Effector memory CD4-positive, alpha-beta T cell (primary cell): ENCODE results near the gene MSI2.

Source experiments
- DNase-seq, 3 donors: peaks; one replicate each; pipeline ENCODE4 v3.0.0-alpha.2; 2020
- H3K27ac ChIP-seq: 2 replicates; pipeline ENCODE4 v1.7.0; 2013; ENCODE audit warnings: mild to moderate bottlenecking, low read length, moderate library complexity; ENCODE audit not compliant: insufficient read depth, poor library complexity, severe bottlenecking
- H3K27me3 ChIP-seq: replicated peaks from 2 replicates; pipeline ENCODE4 v1.7.0; 2013; ENCODE audit warnings: mild to moderate bottlenecking, low read length; ENCODE audit not compliant: insufficient read depth, control insufficient read depth, poor library complexity, severe bottlenecking
- H3K36me3 ChIP-seq: 2 replicates; pipeline ENCODE4 v1.7.0; 2013; ENCODE audit warnings: mild to moderate bottlenecking, low read length, moderate library complexity; ENCODE audit not compliant: control insufficient read depth, insufficient read depth
- H3K4me1 ChIP-seq: 2 replicates; pipeline ENCODE4 v1.7.0; 2013; ENCODE audit warnings: low read length, mild to moderate bottlenecking; ENCODE audit not compliant: control insufficient read depth, insufficient read depth, poor library complexity, severe bottlenecking
- H3K4me3 ChIP-seq: 2 replicates; pipeline ENCODE4 v1.7.0; 2013; ENCODE audit warnings: low read length, low read depth, mild to moderate bottlenecking; ENCODE audit not compliant: insufficient read depth, poor library complexity, severe bottlenecking
- H3K9me3 ChIP-seq: 2 replicates; pipeline ENCODE4 v1.7.0; 2013; ENCODE audit warnings: mild to moderate bottlenecking, low read length, moderate library complexity; ENCODE audit not compliant: control insufficient read depth

The MSI2 gene

GRCh38 chr17:57424777-57425188 is 168.5 kb downstream of the MSI2 start:
- Histone ChIP-seq H3K27ac (no peak overlapping the region), H3K27me3 (no peaks in the 10 kb centered on the region), H3K4me3 (no peak overlapping the region), H3K36me3 (no peaks in the 10 kb centered on the region), H3K4me1 (peaks cover 4% of the 10 kb centered on the region), H3K9me3 (no peaks in the 10 kb centered on the region)
- no peak for DNase-seq

- Histone ChIP-seq H3K36me3 (no peaks in the 10 kb centered on the region), H3K4me1 (peaks cover 4% of the 10 kb centered on the region), H3K27ac (no peak overlapping the region), H3K27me3 (no peaks in the 10 kb centered on the region), H3K4me3 (no peak overlapping the region), H3K9me3 (no peaks in the 10 kb centered on the region)
- DNase-seq, result no peak
Observed at GRCh38 chr17:57425431-57425830, 169.1 kb downstream of the MSI2 start.

- Histone ChIP-seq H3K4me3 (no peak overlapping the region), H3K36me3 (no peaks in the 10 kb centered on the region), H3K27me3 (no peaks in the 10 kb centered on the region), H3K9me3 (no peaks in the 10 kb centered on the region), H3K27ac (no peak overlapping the region), H3K4me1 (peaks cover 4% of the 10 kb centered on the region)
- DNase-seq, result no peak
Observed at GRCh38 chr17:57425903-57426880, 169.9 kb downstream of the MSI2 start.

GRCh38 chr17:57429966-57430365 is 173.6 kb downstream of the MSI2 start:
- Histone ChIP-seq H3K9me3 (no peaks in the 10 kb centered on the region), H3K27me3 (no peaks in the 10 kb centered on the region), H3K36me3 (no peaks in the 10 kb centered on the region), H3K4me3 (no peak overlapping the region), H3K4me1 (no peaks in the 10 kb centered on the region), H3K27ac (no peak overlapping the region)
- no peak for DNase-seq

GRCh38 chr17:57431415-57431814 is 175.1 kb downstream of the MSI2 start:
- no peaks in the 10 kb centered on the region for H3K9me3 ChIP-seq
- no peak for DNase-seq
- H3K4me3 ChIP-seq, result no peak overlapping the region
- H3K4me1 ChIP-seq, result no peaks in the 10 kb centered on the region
- no peaks in the 10 kb centered on the region for H3K36me3 ChIP-seq
- no peak overlapping the region for H3K27ac ChIP-seq
- no peaks in the 10 kb centered on the region for H3K27me3 ChIP-seq

GRCh38 chr17:57432507-57433277 is 176.4 kb downstream of the MSI2 start:
- Histone ChIP-seq H3K4me1 (no peaks in the 10 kb centered on the region), H3K36me3 (no peaks in the 10 kb centered on the region), H3K27me3 (no peaks in the 10 kb centered on the region), H3K27ac (no peak overlapping the region), H3K9me3 (no peaks in the 10 kb centered on the region), H3K4me3 (no peak overlapping the region)
- DNase-seq, result no peak

GRCh38 chr17:57433452-57433851 is 177.1 kb downstream of the MSI2 start:
- Histone ChIP-seq H3K27ac (no peak overlapping the region), H3K27me3 (no peaks in the 10 kb centered on the region), H3K4me1 (no peaks in the 10 kb centered on the region), H3K36me3 (no peaks in the 10 kb centered on the region), H3K9me3 (no peaks in the 10 kb centered on the region), H3K4me3 (no peak overlapping the region)
- DNase-seq, result no peak

- DNase-seq, result no peak
- Histone ChIP-seq H3K27ac (no peak overlapping the region), H3K4me3 (no peak overlapping the region), H3K4me1 (no peaks in the 10 kb centered on the region), H3K9me3 (no peaks in the 10 kb centered on the region), H3K36me3 (no peaks in the 10 kb centered on the region), H3K27me3 (no peaks in the 10 kb centered on the region)
Observed at GRCh38 chr17:57434361-57434760, 178.0 kb downstream of the MSI2 start.

- no peaks in the 10 kb centered on the region for H3K36me3 ChIP-seq
- no peak overlapping the region for H3K4me3 ChIP-seq
- no peak overlapping the region for H3K27ac ChIP-seq
- no peak for DNase-seq
- H3K27me3 ChIP-seq, result no peaks in the 10 kb centered on the region
- no peaks in the 10 kb centered on the region for H3K9me3 ChIP-seq
- H3K4me1 ChIP-seq, result peaks cover 15% of the 10 kb centered on the region
Observed at GRCh38 chr17:57436565-57436964, 180.2 kb downstream of the MSI2 start.
